IPS DF 6.9 (cell line): ENCODE results near the gene UGT1A5.

Experiments used
- DNase-seq: peaks from one replicate; pipeline ENCODE4 v3.0.0-alpha.2; 2013; ENCODE audit warnings: low read depth, low spot score
- H3K27ac ChIP-seq: one replicate; pipeline ENCODE4 v1.5.1; 2013; ENCODE audit warnings: low read length, control low read depth
- H3K27me3 ChIP-seq: 2 replicates; pipeline ENCODE4 v1.6.1; 2013; ENCODE audit warnings: mild to moderate bottlenecking, low read length; ENCODE audit not compliant: control insufficient read depth, insufficient read depth
- H3K36me3 ChIP-seq: 2 replicates; pipeline ENCODE4 v1.6.1; 2013; ENCODE audit warnings: low read length; ENCODE audit not compliant: control insufficient read depth, insufficient read depth
- H3K4me1 ChIP-seq: 2 replicates; pipeline ENCODE4 v1.6.1; 2013; ENCODE audit warnings: low read length; ENCODE audit not compliant: control insufficient read depth, insufficient read depth
- H3K4me3 ChIP-seq: 2 replicates; pipeline ENCODE4 v1.5.1; 2013; ENCODE audit warnings: mild to moderate bottlenecking, low read length
- H3K9me3 ChIP-seq: 2 replicates; pipeline ENCODE4 v1.6.1; 2013; ENCODE audit warnings: low read length, inconsistent platforms; ENCODE audit not compliant: control insufficient read depth, insufficient read depth
- WGBS: extraction: QIAGEN DNeasy Blood & Tissue Kit; methylation state at CpG from one replicate; pipeline ENCODE4 v1.1.7; 2013; ENCODE audit warnings: mixed read lengths, missing lambda C conversion rate; ENCODE audit not compliant: insufficient read length, insufficient coverage; 5-methylcytosine and 5-hydroxymethylcytosine counted together

UGT1A5 gene

GRCh38 chr2:233680361-233681045, 32.2 kb upstream of the UGT1A5 start:
- Histone ChIP-seq H3K27ac (no peak overlapping the region), H3K36me3 (no peaks in the 10 kb centered on the region), H3K9me3 (no peaks in the 10 kb centered on the region), H3K4me1 (no peaks in the 10 kb centered on the region), H3K4me3 (no peak overlapping the region), H3K27me3 (no peaks in the 10 kb centered on the region)
- WGBS = no CpG with 5 or more reads among the region's 4 CpGs
- no peak for DNase-seq

- no peak within 1 kb of the TSS for H3K4me3 ChIP-seq
- DNase-seq = no peak
- H3K27ac ChIP-seq = no peak within 1 kb of the TSS
- H3K9me3 ChIP-seq = no peaks in the 10 kb centered on the region
- H3K27me3 ChIP-seq = no peaks in the 10 kb centered on the region
- WGBS = 100% methylated on average over 2 of the region's 5 CpGs
- H3K4me1 ChIP-seq = no peaks in the 10 kb centered on the region
- H3K36me3 ChIP-seq = no peaks in the 10 kb centered on the region
These were observed 31.1 kb upstream of the UGT1A5 start, which contains the start of gene UGT1A7 for GRCh38 chr2:233681521-233682099. UGT1A7 (plus strand) TSS chr2:233681901; CDS start chr2:233681938, 37 bp downstream.

- no peaks in the 10 kb centered on the region for H3K27me3 ChIP-seq
- H3K36me3 ChIP-seq = no peaks in the 10 kb centered on the region
- no peaks in the 10 kb centered on the region for H3K4me1 ChIP-seq
- H3K27ac ChIP-seq = no peak overlapping the region
- no peak for DNase-seq
- H3K4me3 ChIP-seq = no peak overlapping the region
- WGBS = no CpG with 5 or more reads among the region's 1 CpG
- H3K9me3 ChIP-seq = no peaks in the 10 kb centered on the region
These were observed 28.1 kb upstream of the UGT1A5 start for GRCh38 chr2:233684640-233685039.

- Histone ChIP-seq H3K27me3 (no peaks in the 10 kb centered on the region), H3K36me3 (no peaks in the 10 kb centered on the region), H3K9me3 (no peaks in the 10 kb centered on the region), H3K27ac (no peak overlapping the region), H3K4me3 (no peak overlapping the region), H3K4me1 (peaks cover 2% of the 10 kb centered on the region; the same call in 1 of the 2 replicates)
- no CpG with 5 or more reads among the region's 5 CpGs for WGBS
- no peak for DNase-seq
These were observed 25.8 kb upstream of the UGT1A5 start for GRCh38 chr2:233686928-233687327.

GRCh38 chr2:233688341-233688740, 24.4 kb upstream of the UGT1A5 start:
- no peaks in the 10 kb centered on the region for H3K9me3 ChIP-seq
- WGBS = no CpG with 5 or more reads among the region's 5 CpGs
- peaks cover 2% of the 10 kb centered on the region; the same call in 1 of the 2 replicates for H3K4me1 ChIP-seq
- H3K36me3 ChIP-seq = no peaks in the 10 kb centered on the region
- no peaks in the 10 kb centered on the region for H3K27me3 ChIP-seq
- DNase-seq = no peak
- no peak overlapping the region for H3K4me3 ChIP-seq
- no peak overlapping the region for H3K27ac ChIP-seq

- H3K36me3 ChIP-seq = no peaks in the 10 kb centered on the region
- no peaks in the 10 kb centered on the region for H3K9me3 ChIP-seq
- no peak overlapping the region for H3K27ac ChIP-seq
- no peaks in the 10 kb centered on the region for H3K27me3 ChIP-seq
- no peak for DNase-seq
- peaks cover 2% of the 10 kb centered on the region; the same call in 1 of the 2 replicates for H3K4me1 ChIP-seq
- no peak overlapping the region for H3K4me3 ChIP-seq
These were observed 23.7 kb upstream of the UGT1A5 start for GRCh38 chr2:233689031-233689430.

GRCh38 chr2:233689501-233689900, 23.2 kb upstream of the UGT1A5 start:
- no peak for DNase-seq
- Histone ChIP-seq H3K27ac (no peak overlapping the region), H3K4me1 (peaks cover 2% of the 10 kb centered on the region; the same call in 1 of the 2 replicates), H3K9me3 (no peaks in the 10 kb centered on the region), H3K27me3 (no peaks in the 10 kb centered on the region), H3K4me3 (no peak overlapping the region), H3K36me3 (no peaks in the 10 kb centered on the region)
- no CpG with 5 or more reads among the region's 3 CpGs for WGBS

- Histone ChIP-seq H3K4me3 (no peak overlapping the region), H3K9me3 (no peaks in the 10 kb centered on the region), H3K27ac (no peak overlapping the region), H3K4me1 (peaks cover 2% of the 10 kb centered on the region; the same call in 1 of the 2 replicates), H3K27me3 (no peaks in the 10 kb centered on the region), H3K36me3 (no peaks in the 10 kb centered on the region)
- DNase-seq = no peak
- no CpG with 5 or more reads among the region's 4 CpGs for WGBS
These were observed 22.3 kb upstream of the UGT1A5 start for GRCh38 chr2:233690444-233690843.

GRCh38 chr2:233691443-233692433, 21.0 kb upstream of the UGT1A5 start:
- H3K9me3 ChIP-seq = no peaks in the 10 kb centered on the region
- no peaks in the 10 kb centered on the region for H3K27me3 ChIP-seq
- no peak for DNase-seq
- no peak overlapping the region for H3K27ac ChIP-seq
- no peak overlapping the region for H3K4me3 ChIP-seq
- peaks cover 2% of the 10 kb centered on the region; the same call in 1 of the 2 replicates for H3K4me1 ChIP-seq
- WGBS = no CpG with 5 or more reads among the region's 11 CpGs
- H3K36me3 ChIP-seq = no peaks in the 10 kb centered on the region

- no peaks in the 10 kb centered on the region for H3K36me3 ChIP-seq
- H3K4me3 ChIP-seq = no peak within 1 kb of the TSS
- no peaks in the 10 kb centered on the region for H3K9me3 ChIP-seq
- no peak within 1 kb of the TSS for H3K27ac ChIP-seq
- H3K27me3 ChIP-seq = no peaks in the 10 kb centered on the region
- no CpG with 5 or more reads among the region's 4 CpGs for WGBS
- DNase-seq = no peak
- peaks cover 2% of the 10 kb centered on the region; the same call in 1 of the 2 replicates for H3K4me1 ChIP-seq
These were observed 20.1 kb upstream of the UGT1A5 start, which contains the start of gene UGT1A6 for GRCh38 chr2:233692648-233693047. UGT1A6 (plus strand) TSS chr2:233692890; CDS start chr2:233693005, 115 bp downstream.
